HEK293T (cell line): Measurements from ENCODE around the gene HCRTR1.

Source experiments
- CTCF ChIA-PET: fragments of 350-600 bp; formaldehyde crosslinking; extraction: SDS; loops from one replicate; lab custom pipeline; 2021; ENCODE audit warnings: antibody characterized with exemption, inconsistent platforms; lab: Yijun Ruan, JAX
- POLR2A ChIA-PET: fragments of 350-600 bp; formaldehyde crosslinking; extraction: SDS; loops from one replicate; lab custom pipeline; 2020; ENCODE audit warnings: antibody characterized with exemption, inconsistent platforms; lab: Yijun Ruan, JAX
- DNase-seq: peaks from one replicate; pipeline ENCODE4 v3.0.0; 2012; ENCODE audit warnings: mixed read lengths; ENCODE audit errors: extremely low spot score
- ARNT ChIP-seq: fragments of 450-650 bp; IDR thresholded peaks from 2 replicates; pipeline ENCODE4 v1.6.1; 2017; ENCODE audit warnings: mild to moderate bottlenecking
- BHLHE40 ChIP-seq: fragments of 450-650 bp; IDR thresholded peaks from 2 replicates; pipeline ENCODE4 v1.6.1; 2016; ENCODE audit warnings: mild to moderate bottlenecking, moderate library complexity, borderline replicate concordance
- CTBP1 ChIP-seq: fragments of 450-650 bp; IDR thresholded peaks from 2 replicates; pipeline ENCODE4 v1.6.1; 2016; ENCODE audit warnings: borderline replicate concordance
- ELF4 ChIP-seq: fragments of 450-650 bp; IDR thresholded peaks from 2 replicates; pipeline ENCODE4 v1.6.1; 2017; ENCODE audit warnings: antibody characterized with exemption
- FOXA1 ChIP-seq: fragments of 450-650 bp; IDR thresholded peaks from 2 replicates; pipeline ENCODE4 v1.6.1; 2016; ENCODE audit warnings: mild to moderate bottlenecking
- FOXK2 ChIP-seq: fragments of 450-650 bp; IDR thresholded peaks from 2 replicates; pipeline ENCODE4 v1.6.1; 2016; ENCODE audit warnings: mild to moderate bottlenecking
- FOXM1 ChIP-seq: fragments of 450-650 bp; IDR thresholded peaks from 2 replicates; pipeline ENCODE4 v1.6.1; 2017; ENCODE audit warnings: mild to moderate bottlenecking, borderline replicate concordance
- HDGF ChIP-seq: fragments of 450-650 bp; IDR thresholded peaks from 2 replicates; pipeline ENCODE4 v1.6.1; 2017; ENCODE audit warnings: antibody characterized with exemption, borderline replicate concordance
- L3MBTL2 ChIP-seq: fragments of 450-650 bp; conservative IDR thresholded peaks from 2 replicates; pipeline ENCODE4 v1.6.1; 2016; ENCODE audit warnings: mild to moderate bottlenecking
- LEF1 ChIP-seq: fragments of 450-650 bp; IDR thresholded peaks from 2 replicates; pipeline ENCODE4 v1.6.1; 2017; ENCODE audit warnings: mild to moderate bottlenecking, borderline replicate concordance
- NFRKB ChIP-seq: fragments of 450-650 bp; IDR thresholded peaks from 2 replicates; pipeline ENCODE4 v1.6.1; 2016; ENCODE audit warnings: mild to moderate bottlenecking, moderate library complexity
- PKNOX1 ChIP-seq: fragments of 450-650 bp; IDR thresholded peaks from 2 replicates; pipeline ENCODE4 v1.6.1; 2016
- SP1 ChIP-seq: fragments of 450-650 bp; IDR thresholded peaks from 2 replicates; pipeline ENCODE4 v1.6.1; 2017
- SUZ12 ChIP-seq: fragments of 450-650 bp; IDR thresholded peaks from 2 replicates; pipeline ENCODE4 v1.6.1; 2016; ENCODE audit warnings: mild to moderate bottlenecking
- TARDBP ChIP-seq: fragments of 450-650 bp; IDR thresholded peaks from 2 replicates; pipeline ENCODE4 v1.6.1; 2016
- ZNF384 ChIP-seq: fragments of 450-650 bp; IDR thresholded peaks from 2 replicates; pipeline ENCODE4 v1.6.1; 2016

HCRTR1 gene

DNA sequence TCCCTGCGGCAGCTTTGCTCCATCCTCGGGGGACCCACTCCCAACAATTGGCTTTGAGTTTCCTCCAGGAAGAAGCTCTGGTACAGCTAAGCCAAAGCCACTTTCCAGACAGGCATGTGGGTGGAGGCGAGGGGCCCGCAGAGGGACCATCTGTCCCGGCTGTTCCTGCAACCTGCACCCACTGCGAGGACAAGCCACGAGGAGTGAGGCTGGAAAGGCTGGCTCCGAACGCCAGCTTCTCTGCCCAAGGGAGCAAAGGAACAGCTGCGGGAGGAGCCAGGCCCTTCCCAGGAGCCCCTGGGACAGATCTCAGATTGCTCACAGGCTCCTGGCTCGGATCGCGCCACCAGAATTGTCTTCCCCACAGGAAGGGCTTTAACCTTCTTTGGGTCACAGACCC is 55.5 kb downstream of the HCRTR1 start:
- ChIA-PET CTCF (interaction anchor here (1.1 kb wide), 1 partner anchor 14 kb away, joined by 4 read pairs; no protein-coding TSS in a partner anchor), POLR2A (no interaction called here)
- TF ChIP-seq ARNT, result no peak
- no peak for TF ChIP-seq LEF1
- no peak for DNase-seq

DNA sequence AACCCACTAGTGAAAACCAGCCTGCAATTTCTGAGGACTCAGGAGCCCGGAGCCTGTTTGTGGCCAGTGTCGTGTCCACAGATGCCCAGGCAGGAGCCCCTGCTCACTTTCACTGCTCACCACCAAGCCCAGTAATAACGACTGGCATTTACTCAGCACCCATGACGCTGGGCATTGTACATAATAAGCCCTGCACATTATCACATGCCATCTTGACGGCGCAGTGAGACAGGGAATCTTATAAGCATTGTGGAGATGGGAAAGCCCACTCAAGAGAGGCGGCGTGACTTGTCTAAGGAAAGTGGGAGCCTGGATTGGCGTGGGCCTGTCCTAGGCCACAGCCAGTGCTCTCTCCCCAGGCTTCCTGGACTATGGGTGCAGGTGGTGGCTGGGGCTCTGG is 55.9 kb downstream of the HCRTR1 start:
- TF ChIP-seq NFRKB, result no peak
- TF ChIP-seq ELF4, result no peak
- TF ChIP-seq ZNF384, result no peak
- TF ChIP-seq FOXA1, result no peak
- no peak for TF ChIP-seq FOXM1
- no peak for TF ChIP-seq SUZ12
- TF ChIP-seq HDGF, result no peak
- TF ChIP-seq PKNOX1, result no peak
- TF ChIP-seq LEF1, result no peak
- no peak for TF ChIP-seq L3MBTL2
- TF ChIP-seq CTBP1, result no peak
- ChIA-PET POLR2A (no interaction called here), CTCF (no interaction called here)
- no peak for DNase-seq

DNA sequence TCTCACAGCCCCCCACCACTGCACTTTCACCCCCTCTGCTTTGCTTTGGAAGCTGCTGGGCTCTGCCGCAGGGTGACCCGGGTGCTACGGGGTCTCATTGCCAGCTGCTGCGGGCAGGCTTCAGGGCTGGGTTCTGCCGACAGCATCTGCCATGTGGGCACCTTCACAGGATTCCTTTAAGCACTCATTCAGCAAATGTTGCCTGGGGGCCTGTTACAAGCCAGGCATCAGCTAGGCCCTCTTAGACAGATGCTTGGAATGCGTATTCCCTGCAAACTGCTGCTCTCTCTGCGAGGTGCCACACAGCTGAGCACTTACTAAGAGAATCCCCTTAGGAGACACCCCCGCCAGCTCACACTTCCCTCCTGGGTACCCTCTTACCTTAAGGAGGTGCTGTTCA is 57.1 kb downstream of the HCRTR1 start:
- CTCF ChIA-PET, result interaction anchor here (0.9 to 2.0 kb wide), 3 partner anchors 10 to 71 kb away, joined by 3 to 4 read pairs (median 3); no protein-coding TSS in a partner anchor
- no peak for DNase-seq
- TF ChIP-seq ZNF384, result no peak
- TF ChIP-seq LEF1, result no peak
- no peak for TF ChIP-seq L3MBTL2
- TF ChIP-seq PKNOX1, result no peak
- no peak for TF ChIP-seq ARNT
- TF ChIP-seq FOXM1, result no peak
- no peak for TF ChIP-seq FOXK2
- TF ChIP-seq SP1, result no peak
- no peak for TF ChIP-seq BHLHE40
- TF ChIP-seq NFRKB, result no peak
- no peak for TF ChIP-seq FOXA1
- no peak for TF ChIP-seq HDGF
- TF ChIP-seq TARDBP, result no peak
- POLR2A ChIA-PET, result no interaction called here

DNA sequence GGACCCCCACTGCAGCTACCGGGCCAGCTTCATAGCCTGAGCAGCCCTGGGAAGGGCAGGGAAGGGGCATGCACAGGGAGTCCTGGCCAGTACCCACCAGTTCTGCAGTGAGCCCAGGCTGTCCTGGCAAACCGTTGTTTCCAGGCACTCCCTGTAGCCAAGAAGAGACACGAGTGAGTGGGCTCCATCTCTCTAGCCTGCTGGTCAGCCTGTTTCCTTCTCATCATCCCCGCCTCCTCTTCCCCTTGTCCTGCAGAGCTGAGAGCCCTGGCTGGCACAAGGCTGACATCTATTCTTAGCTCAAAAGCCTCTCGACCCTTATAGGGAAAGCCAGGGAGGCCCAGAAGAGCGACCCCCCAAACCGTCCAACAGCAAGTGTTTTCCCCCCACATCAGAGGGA is 57.7 kb downstream of the HCRTR1 start:
- TF ChIP-seq HDGF (no peak), BHLHE40 (no peak)
- ChIA-PET POLR2A (no interaction called here), CTCF (interaction anchor here (0.9 to 2.0 kb wide), 3 partner anchors 11 to 70 kb away, joined by 3 to 4 read pairs (median 3); no protein-coding TSS in a partner anchor)

DNA sequence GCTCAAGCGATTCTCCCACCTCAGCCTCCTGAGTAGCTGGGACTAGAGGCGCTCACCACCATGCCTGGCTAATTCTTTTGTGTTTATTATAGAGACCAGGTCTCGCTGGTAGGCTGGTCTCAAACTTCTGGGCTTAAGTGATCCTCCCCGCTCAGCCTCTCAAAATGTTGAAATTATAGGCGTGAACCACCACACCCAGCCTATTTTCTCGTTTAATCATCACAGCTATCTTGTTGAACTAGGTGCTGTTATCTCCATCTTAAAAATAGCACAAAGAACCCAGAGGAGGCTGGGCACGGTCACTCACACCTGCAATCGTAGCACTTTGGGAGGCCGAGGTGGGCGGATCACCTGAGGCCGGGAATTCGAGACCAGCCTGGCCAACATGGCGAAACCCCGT is 58.3 kb downstream of the HCRTR1 start:
- TF ChIP-seq TARDBP, result no peak
- CTCF ChIA-PET, result interaction anchor here (0.6 to 2.0 kb wide), 3 partner anchors 25 to 70 kb away, joined by 3 to 7 read pairs (median 4); no protein-coding TSS in a partner anchor
- POLR2A ChIA-PET, result no interaction called here
- no peak for DNase-seq

More for the DNA sequence above, 57.7 kb downstream of the HCRTR1 start:
- no peak for DNase-seq
